Fibroblast of upper back skin (primary cell): ENCODE results near the gene CDK8.
A peak's percentile ranks its signal among the peaks of the same experiment; 100 is the strongest.
"Not testable (repeated sequence)": the region's sequence is repeated elsewhere in the genome, so short reads cannot be mapped to it uniquely, and the experiment has no call there.

Source experiments
- DNase-seq: peaks from one replicate; pipeline ENCODE4 v3.0.0-alpha.2; 2013

Gene CDK8

GRCh38 chr13:26253787-26254582 is at the start of gene CDK8:
Gene CDK8 (plus strand): TSS chr13:26254129. CDS start chr13:26254642, 513 bp downstream.
- peak; percentile 89 for DNase-seq

GRCh38 chr13:26208287-26208686 is 45.6 kb upstream of the CDK8 start:
- no peak for DNase-seq

GRCh38 chr13:26213345-26213744 is 40.6 kb upstream of the CDK8 start:
- no peak for DNase-seq

- DNase-seq, result no peak
Observed at GRCh38 chr13:26213982-26214381, 39.9 kb upstream of the CDK8 start.

GRCh38 chr13:26216042-26216441 is 37.9 kb upstream of the CDK8 start:
- DNase-seq, result no peak

- DNase-seq, result peak; percentile 18
Observed at GRCh38 chr13:26219726-26220125, 34.2 kb upstream of the CDK8 start.

GRCh38 chr13:26220575-26220974 is 33.4 kb upstream of the CDK8 start:
- peak; percentile 18 for DNase-seq

- DNase-seq, result no peak
Observed at GRCh38 chr13:26221399-26221720, 32.6 kb upstream of the CDK8 start.

GRCh38 chr13:26221721-26222519 is 32.0 kb upstream of the CDK8 start, which contains the start of gene RNF6:
Gene RNF6 (minus strand): TSS chr13:26222314. CDS start chr13:26219649, 2,665 bp downstream.
- peak; percentile 99 for DNase-seq

- no peak for DNase-seq
Observed at GRCh38 chr13:26222520-26223046, 31.3 kb upstream of the CDK8 start.

- DNase-seq, result no peak
Observed at GRCh38 chr13:26225896-26226617, 27.9 kb upstream of the CDK8 start.

GRCh38 chr13:26227166-26227971 is 26.6 kb upstream of the CDK8 start:
- DNase-seq, result no peak

GRCh38 chr13:26228096-26228495 is 25.8 kb upstream of the CDK8 start:
- no peak for DNase-seq

- DNase-seq, result no peak
Observed at GRCh38 chr13:26229080-26229615, 24.8 kb upstream of the CDK8 start.

GRCh38 chr13:26230703-26231102 is 23.2 kb upstream of the CDK8 start:
- DNase-seq, result no peak

GRCh38 chr13:26236296-26236695 is 17.6 kb upstream of the CDK8 start:
- peak; percentile 14 for DNase-seq

- no peak for DNase-seq
Observed at GRCh38 chr13:26246154-26246553, 7.8 kb upstream of the CDK8 start.

GRCh38 chr13:26247011-26247410 is 6.9 kb upstream of the CDK8 start:
- no peak for DNase-seq

GRCh38 chr13:26247608-26248007 is 6.3 kb upstream of the CDK8 start:
- DNase-seq, result no peak

GRCh38 chr13:26249551-26249950 is 4.4 kb upstream of the CDK8 start:
- no peak for DNase-seq

- DNase-seq, result not testable (repeated sequence)
Observed at GRCh38 chr13:26252006-26252405, 1.9 kb upstream of the CDK8 start.

- DNase-seq, result no peak
Observed at GRCh38 chr13:26253262-26253786, 605 bp upstream of the CDK8 start.
